HEK293 (cell line): ENCODE measurements around the gene BACH2.

ENCODE experiments used
- KLF16 ChIP-seq: fragments of 450-650 bp; formaldehyde crosslinking; IDR thresholded peaks from 2 replicates; pipeline ENCODE4 v1.5.1; 2017; ENCODE audit warnings: missing biosample characterization, missing genetic modification characterization
- TF ChIP-seq, protein P1 (sequence below): fragments of 450-650 bp; formaldehyde crosslinking; IDR thresholded peaks from 2 replicates; pipeline ENCODE4 v1.5.1; 2016; ENCODE audit warnings: missing biosample characterization, missing genetic modification characterization

DNA sequence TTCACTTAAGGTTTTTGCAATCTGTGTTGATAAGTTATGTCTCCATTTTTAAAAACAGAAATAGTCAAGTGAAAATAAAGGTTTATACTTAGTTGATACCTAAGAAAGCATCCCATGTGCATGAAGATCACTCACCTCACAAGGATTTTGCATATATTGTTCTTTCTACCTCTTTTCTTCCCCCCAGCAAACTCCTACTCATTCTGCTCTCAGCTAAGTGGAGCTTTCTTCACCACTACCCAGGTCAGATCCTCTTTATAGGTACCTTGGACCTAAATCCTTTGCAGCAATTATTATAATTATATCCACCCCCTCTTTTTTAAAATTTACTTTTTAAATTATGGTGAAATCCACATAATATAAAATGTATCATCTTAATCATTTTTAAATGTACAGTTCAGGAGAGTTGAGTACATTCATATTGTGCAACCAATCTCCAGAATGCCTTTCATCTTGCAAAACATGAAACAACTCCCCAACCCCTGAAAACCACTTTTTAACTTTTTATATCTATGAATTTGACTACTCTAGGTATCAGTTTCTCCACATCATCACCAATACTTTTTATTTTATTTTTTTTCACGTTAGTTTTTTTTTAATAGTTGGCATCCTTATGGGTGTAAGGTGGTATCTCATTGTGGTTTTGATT is 9.3 kb upstream of the BACH2 start:
- TF ChIP-seq KLF16 (tag by site-specific recombination): no peak
- TF ChIP-seq, protein P1, sequence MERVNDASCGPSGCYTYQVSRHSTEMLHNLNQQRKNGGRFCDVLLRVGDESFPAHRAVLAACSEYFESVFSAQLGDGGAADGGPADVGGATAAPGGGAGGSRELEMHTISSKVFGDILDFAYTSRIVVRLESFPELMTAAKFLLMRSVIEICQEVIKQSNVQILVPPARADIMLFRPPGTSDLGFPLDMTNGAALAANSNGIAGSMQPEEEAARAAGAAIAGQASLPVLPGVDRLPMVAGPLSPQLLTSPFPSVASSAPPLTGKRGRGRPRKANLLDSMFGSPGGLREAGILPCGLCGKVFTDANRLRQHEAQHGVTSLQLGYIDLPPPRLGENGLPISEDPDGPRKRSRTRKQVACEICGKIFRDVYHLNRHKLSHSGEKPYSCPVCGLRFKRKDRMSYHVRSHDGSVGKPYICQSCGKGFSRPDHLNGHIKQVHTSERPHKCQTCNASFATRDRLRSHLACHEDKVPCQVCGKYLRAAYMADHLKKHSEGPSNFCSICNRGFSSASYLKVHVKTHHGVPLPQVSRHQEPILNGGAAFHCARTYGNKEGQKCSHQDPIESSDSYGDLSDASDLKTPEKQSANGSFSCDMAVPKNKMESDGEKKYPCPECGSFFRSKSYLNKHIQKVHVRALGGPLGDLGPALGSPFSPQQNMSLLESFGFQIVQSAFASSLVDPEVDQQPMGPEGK (tag by site-specific recombination): no peak
